Motor neuron (in vitro differentiated cells): ENCODE data around the gene PDGFA. TPM values are rescaled to one million over a fixed set of nuclear protein-coding genes. Genes with fewer than 3 reads are reported as not detected.
A peak's percentile ranks its signal among the peaks of the same experiment; 100 is the strongest.
"Not testable (repeated sequence)": the region's sequence is repeated elsewhere in the genome, so short reads cannot be mapped to it uniquely, and the experiment has no call there.

Experiments
- ATAC-seq, 8 experiments: fragments of 200-7000 bp; cut with Tn5 transposase; replicated peaks in 6 of 8; 2 replicates each; pipeline ENCODE4 v1.8.0; 2021; ENCODE audit warnings: mild to moderate bottlenecking in 8 of 8, moderate library complexity in 8 of 8
- H3K27ac ChIP-seq, 2 donors: fragments of 250-450 bp; sonication (Bioruptor Pico); 2 replicates each; pipeline ENCODE4 v1.9.0; 2021; ENCODE audit warnings: antibody characterized with exemption in 2 of 2, mild to moderate bottlenecking in 2 of 2, moderate library complexity in 1 of 2
- H3K4me1 ChIP-seq, 2 donors: fragments of 250-450 bp; sonication (Bioruptor Pico); replicated peaks in 1 of 2; 2 replicates each; pipeline ENCODE4 v1.6.1; 2021; ENCODE audit warnings: antibody characterized with exemption in 2 of 2, mild to moderate bottlenecking in 2 of 2, moderate library complexity in 1 of 2
- H3K4me3 ChIP-seq, 5 donors: fragments of 250-450 bp; sonication (Bioruptor Pico); 2 replicates each; pipeline ENCODE4 v1.9.0; 2021; ENCODE audit warnings: antibody characterized with exemption in 5 of 5, mild to moderate bottlenecking in 5 of 5, moderate library complexity in 4 of 5
- WGBS, 10 experiments: fragments of 450-650 bp; shearing (Covaris generic); methylation state at CpG; one replicate each; pipeline ENCODE4 v1.0.0; 2022; 5-methylcytosine and 5-hydroxymethylcytosine counted together
- in situ Hi-C, 9 experiments: fragments of 400-800 bp; cut with MboI; loops; one replicate each; pipeline ENCODE4 v1.15.0; 2021; ENCODE audit warnings: low sequenced_read_pairs in 9 of 9, low pct_unique_long_range_greater_than_20kb in 2 of 9; ENCODE audit not compliant: unreplicated experiment in 9 of 9
- total RNA-seq, 8 experiments: library from RNA; unstranded; fragments of 300-600 nt; gene quantifications; 2 replicates each; pipeline versions ENCODE4 v1.2.3 to v1.2.4, GENCODE V29; 2022

PDGFA gene
- total RNA-seq, 8 experiments from 2014 or later = 0.87 to 25.1 (median 1.9) TPM

DNA sequence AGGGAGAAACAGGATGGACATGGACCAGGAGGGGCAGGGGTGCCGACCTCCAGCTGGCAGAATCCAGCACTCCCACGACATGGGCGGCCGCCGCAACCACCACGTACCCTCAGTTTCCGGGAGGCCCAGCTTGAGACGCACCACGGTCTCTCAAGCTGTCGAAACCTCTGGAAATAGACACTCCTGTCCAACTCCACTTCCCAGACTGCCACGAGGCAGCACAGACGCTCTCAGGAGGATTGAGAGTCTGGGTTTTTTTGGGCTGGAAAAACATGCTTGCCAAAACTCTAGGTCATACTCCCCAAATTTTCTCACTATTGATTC, 37.9 kb upstream of the PDGFA start:
- no peak for ATAC-seq
- 96 to 100% methylated on average over 1 to 10 of the region's 12 CpGs; no CpG with 5 or more reads in 8 of the 10 experiments for WGBS, 10 experiments
- no peak overlapping the region for H3K27ac ChIP-seq
- in situ Hi-C loops = no loop called here
- H3K4me1 ChIP-seq = peaks cover 3 to 7% of the 10 kb centered on the region in 2 donors
- no peak overlapping the region for H3K4me3 ChIP-seq

DNA sequence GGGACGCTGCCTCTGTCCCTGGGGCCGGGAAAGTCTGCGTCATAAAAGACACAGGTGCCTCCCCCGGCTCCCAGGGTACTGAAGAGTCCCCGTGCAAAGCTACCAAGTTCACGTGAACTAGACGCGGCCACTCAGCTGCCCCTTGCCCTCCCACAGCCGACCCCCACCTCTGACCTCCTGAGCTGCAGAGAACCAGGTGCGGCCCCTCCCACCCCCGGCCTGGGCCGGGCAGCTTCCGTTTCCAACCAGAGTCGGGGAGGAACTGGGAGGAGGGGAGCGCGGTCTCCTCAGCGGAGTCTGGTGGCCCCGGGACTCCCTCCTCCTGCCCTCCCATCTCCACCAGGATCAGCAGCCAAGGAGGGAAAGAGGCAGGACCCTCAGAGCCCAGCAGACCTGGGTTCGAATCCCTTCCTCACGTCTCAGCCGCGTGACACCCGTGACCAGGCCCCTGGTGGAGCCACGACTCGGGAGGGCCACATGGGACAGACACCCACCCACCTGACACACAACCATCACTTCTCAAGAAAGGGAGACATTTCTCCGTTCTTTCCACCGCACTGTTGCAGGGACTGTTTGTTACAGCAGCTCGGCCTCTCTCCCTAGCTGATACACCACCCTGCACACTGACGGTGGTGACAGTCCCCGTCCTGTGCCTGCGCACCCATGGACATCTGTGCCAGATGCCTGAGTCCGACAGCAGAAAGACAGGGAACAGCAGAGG, 37.4 kb upstream of the PDGFA start:
- H3K4me1 ChIP-seq = peaks cover 3 to 7% of the 10 kb centered on the region in 2 donors
- no peak for ATAC-seq
- WGBS, 10 experiments = 80 to 100% (median 95%) methylated on average over 2 to 7 of the region's 32 CpGs; no CpG with 5 or more reads in 7 of the 10 experiments
- in situ Hi-C loops = no loop called here
- no peak overlapping the region for H3K27ac ChIP-seq
- no peak overlapping the region for H3K4me3 ChIP-seq

DNA sequence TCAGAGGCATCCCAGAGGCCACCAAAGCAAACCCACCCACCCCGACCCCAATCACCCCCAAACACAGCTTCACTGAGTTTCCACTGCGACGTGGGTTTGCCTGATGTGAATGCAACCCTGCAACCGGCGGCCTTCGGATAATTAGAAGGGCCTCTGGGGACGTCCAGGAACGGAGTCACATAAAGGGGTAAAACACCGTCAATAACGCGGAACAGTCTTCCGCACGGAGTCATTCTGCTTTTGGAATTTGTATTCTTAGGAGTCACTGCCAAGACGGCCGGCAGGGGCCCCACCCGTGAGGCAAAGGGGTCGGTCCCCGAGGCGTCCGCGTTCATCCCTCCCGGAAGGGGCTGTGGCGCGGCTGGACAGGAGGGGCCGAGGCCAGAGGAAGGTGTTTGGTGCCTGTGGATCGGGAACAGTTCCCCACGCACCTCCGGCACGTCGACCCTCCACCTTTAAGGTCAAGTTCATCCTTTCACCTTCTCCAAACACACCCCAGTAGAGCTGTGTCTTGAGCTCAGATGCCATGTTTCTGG, 36.7 kb upstream of the PDGFA start:
- ATAC-seq = peak in 1 of 8 experiments; percentile 16
- Histone ChIP-seq H3K27ac (no peak overlapping the region), H3K4me1 (peaks cover 3 to 7% of the 10 kb centered on the region in 2 donors), H3K4me3 (no peak overlapping the region)
- 29 to 86% (median 47%) methylated on average over 4 to 8 of the region's 30 CpGs; no CpG with 5 or more reads in 6 of the 10 experiments for WGBS, 10 experiments
- in situ Hi-C loops = no loop called here

DNA sequence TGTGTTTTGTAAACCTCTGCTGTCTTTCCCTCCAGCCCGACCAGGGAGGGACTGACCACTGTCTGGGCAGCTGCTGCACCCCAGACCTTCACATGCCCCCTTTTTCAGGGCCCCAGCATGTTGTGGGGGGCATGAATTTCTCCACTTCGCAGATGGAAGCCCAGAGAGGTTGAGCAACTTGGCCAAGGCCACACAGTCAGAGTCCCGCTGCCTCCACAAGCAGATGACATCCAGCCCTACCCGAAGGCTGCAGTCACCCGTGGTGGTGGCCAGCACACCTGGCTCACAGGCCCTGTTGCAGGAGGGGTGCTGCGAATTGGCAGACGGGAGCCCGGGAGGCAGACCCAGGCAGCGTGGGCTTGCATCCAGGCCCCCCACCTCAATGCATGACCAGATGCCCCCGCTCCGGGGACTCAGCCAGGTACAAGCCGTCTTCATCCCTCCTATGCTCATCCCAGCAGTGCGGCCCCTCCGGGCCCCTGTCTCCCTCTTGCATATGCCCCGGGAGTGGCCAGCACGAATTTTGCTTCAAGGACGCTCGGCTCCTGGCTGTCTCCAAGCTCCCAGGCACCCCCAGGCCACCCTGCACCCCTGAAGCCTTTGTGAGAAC, 36.0 kb upstream of the PDGFA start:
- ATAC-seq = no peak
- in situ Hi-C loops = no loop called here

DNA sequence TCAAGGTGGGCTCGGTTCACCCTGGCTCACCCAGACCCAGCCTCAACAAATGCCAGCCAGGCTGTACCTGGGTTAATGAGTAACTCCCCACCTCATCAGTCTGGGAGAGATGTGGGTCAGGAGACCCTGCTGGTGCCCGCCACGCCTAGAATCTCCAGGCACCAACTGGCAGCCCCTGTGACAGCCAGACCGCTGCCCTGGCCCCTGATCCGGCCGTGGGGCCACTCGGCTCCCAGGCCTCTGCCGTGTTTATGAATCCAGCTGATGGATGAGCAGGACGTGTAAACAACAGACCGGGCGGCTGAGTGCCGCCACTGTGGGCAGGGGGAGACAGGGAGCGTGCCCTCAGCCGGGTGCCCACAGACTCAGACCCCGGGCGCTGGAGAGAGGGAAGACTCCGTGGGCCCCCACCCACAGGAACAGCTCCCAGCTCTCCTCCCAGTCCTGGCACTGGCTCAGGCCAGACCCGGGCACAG, 34.0 kb upstream of the PDGFA start:
- ATAC-seq = peak in 1 of 8 experiments; percentile 17
- WGBS, 10 experiments = 80 to 92% (median 90%) methylated on average over 2 to 6 of the region's 18 CpGs; no CpG with 5 or more reads in 7 of the 10 experiments
- in situ Hi-C loops = no loop called here
- H3K4me3 ChIP-seq = no peak overlapping the region
- H3K4me1 ChIP-seq = peaks cover 3 to 7% of the 10 kb centered on the region in 2 donors
- no peak overlapping the region for H3K27ac ChIP-seq

More for the DNA sequence above, 36.0 kb upstream of the PDGFA start:
- Histone ChIP-seq H3K4me3 (no peak overlapping the region), H3K4me1 (peaks cover 3 to 7% of the 10 kb centered on the region in 2 donors), H3K27ac (no peak overlapping the region)
- WGBS, 10 experiments = 63 to 84% (median 68%) methylated on average over 2 to 7 of the region's 18 CpGs; no CpG with 5 or more reads in 6 of the 10 experiments

DNA sequence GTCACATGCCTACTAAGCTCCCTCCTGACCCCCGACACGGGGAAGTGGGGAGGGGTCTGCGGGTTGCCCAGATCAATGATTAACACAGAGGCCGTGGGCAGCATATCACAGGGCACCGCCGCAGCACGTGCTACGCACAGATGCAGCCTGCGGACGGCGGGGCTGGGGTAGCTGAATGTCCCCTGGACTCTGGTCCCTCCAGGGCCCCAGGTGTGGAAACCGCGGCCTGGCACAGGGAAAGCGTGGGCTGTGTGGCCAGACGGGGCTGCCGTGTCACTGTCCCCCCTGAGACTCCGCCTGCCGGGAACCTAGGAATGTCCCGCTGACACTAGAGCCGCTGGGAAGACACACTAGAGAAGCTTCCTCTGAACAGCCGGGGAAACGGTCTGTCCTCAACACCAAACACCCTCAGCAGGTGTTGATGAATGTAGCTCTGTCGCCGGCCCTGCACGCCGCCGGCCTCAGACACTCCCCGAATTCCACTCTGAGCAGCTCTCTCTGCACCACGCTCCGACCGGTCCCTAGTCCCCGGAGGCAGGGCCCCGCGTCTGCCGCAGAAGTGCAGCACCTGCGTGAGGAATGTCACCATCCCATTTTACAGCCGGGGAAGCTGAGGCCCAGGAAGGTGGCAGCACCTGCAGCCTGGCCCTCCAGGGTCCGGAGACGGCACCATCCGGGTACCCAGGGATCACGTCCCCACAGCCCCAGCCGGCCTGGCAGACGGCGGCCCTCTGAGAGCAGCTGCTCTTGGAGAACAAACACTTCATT, 33.4 kb upstream of the PDGFA start:
- 80 to 100% (median 80%) methylated on average over 2 to 7 of the region's 44 CpGs; no CpG with 5 or more reads in 7 of the 10 experiments for WGBS, 10 experiments
- peaks cover 3 to 7% of the 10 kb centered on the region in 2 donors for H3K4me1 ChIP-seq
- no peak overlapping the region for H3K27ac ChIP-seq
- no peak overlapping the region for H3K4me3 ChIP-seq
- in situ Hi-C loops = no loop called here
- peak in 3 of 8 experiments; percentile 25 to 34 (median 26) for ATAC-seq

DNA sequence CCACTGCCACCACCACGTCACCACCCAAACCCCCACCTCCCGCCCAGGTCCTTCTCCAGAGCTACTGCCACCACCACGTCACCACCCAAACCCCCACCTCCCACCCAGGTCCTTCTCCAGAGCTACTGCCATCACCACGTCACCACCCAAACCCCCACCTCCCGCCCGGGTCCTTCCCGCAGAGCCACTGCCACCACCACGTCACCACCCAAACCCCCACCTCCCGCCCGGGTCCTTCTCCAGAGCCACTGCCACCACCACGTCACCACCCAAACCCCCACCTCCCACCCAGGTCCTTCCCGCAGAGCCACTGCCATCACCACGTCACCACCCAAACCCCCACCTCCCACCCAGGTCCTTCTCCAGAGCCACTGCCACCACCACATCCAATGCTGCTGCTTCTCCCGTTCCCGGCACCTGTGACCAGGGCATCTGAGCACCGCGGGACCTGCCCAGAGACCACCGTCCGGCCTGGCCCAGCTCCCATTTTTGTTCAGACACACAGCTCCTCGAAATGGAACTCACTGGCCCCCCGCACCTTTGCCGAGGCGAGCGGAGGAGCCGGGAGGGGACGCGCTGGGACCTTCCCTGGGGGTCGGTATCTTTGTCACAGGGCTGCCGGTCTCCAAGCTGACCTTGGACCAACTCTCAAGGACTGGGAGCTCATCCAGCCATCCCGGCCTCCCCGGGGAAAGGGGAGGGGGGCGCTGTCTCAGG, 32.7 kb upstream of the PDGFA start:
- no CpG with 5 or more reads among the region's 32 CpGs for WGBS, 10 experiments
- H3K4me3 ChIP-seq, ATAC-seq, in situ Hi-C loops, H3K4me1 ChIP-seq, H3K27ac ChIP-seq: not testable (repeated sequence)

DNA sequence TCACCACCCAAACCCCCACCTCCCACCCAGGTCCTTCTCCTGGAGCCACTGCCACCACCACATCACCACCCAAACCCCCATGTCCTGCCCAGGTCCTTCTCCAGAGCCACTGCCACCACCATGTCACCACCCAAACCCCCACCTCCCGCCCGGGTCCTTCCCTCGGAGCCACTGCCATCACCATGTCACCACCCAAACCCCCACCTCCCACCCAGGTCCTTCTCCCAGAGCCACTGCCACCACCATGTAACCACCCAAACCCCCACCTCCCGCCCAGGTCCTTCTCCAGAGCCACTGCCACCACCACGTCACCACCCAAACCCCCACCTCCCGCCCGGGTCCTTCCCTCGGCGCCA, 31.9 kb upstream of the PDGFA start:
- ATAC-seq, H3K27ac ChIP-seq, H3K4me3 ChIP-seq, in situ Hi-C loops, H3K4me1 ChIP-seq: not testable (repeated sequence)
- WGBS, 10 experiments = no CpG with 5 or more reads among the region's 9 CpGs

DNA sequence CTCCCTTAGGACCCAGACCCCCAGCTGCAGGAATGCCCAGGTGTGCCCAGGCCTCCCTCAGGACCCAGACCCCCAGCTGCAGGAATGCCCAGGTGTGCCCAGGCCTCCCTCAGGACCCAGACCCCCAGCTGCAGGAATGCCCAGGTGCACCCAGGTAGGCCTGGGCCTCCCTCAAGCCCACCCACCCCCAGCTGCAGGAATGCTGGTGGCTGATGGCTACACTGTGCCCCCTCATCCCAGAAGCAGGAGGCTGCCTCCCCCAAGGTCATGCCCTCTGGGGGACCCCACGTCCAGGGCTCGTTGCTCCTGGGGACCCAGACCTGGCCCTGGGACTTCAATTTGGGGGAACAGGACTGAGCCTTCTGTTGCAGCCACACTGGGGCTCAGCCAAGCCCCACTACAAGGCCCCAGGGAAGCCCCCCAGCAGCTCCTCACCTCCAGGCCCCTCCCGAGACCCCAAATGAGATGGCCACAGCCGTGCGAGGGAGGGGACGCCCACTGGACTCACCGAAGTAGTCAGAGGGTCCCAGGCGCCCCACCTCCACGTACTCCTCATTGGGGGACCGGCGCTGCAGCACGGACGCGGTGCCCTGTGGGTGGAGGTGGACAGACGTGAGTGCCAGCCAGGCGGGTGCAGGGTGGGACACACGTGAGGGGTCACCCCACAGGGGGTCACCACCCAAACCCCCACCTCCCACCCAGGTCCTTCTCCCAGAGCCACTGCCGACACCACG, 31.4 kb upstream of the PDGFA start:
- in situ Hi-C loops = no loop called here
- Histone ChIP-seq H3K4me1 (peaks cover 2 to 3% of the 10 kb centered on the region in 2 donors), H3K4me3 (no peak overlapping the region), H3K27ac (no peak overlapping the region)
- no peak for ATAC-seq
- WGBS, 10 experiments = no CpG with 5 or more reads among the region's 19 CpGs

DNA sequence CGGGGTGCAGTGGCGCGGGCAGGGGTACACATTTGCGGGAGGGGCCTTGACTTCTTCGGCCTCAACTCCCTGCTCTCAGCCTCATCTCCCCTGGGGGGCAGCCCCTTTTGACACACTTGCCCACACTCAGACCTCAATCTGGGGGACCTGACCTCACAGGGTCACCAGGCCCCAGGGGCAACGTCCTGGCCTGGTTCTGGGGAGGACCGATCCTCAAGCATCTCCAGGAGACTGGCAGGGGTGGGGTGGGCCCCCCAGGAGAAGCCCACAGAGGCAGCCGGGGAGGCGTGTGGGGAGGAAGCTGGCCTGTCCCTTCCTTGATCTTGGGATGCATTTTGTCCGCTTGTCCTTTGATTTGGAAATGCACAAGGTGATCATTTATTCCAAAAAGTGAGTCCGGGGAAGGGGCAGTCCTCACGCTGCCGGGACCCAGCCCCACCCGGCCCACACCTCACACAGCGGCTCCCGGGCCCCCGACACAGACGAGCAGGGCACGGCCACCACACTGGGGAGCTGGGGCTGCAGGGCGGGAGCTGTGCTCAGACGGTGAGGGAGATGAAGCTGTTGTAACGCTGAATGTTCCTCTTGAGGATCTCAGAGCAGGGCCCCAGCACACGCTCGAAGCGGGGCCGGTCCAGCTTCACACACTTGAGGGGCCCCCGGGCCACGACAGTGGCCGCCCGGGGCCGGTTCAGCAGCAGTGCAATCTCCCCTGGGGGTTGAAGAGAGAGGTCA, 30.4 kb upstream of the PDGFA start:
- H3K4me1 ChIP-seq = peaks cover 0 to 3% of the 10 kb centered on the region in 2 donors
- ATAC-seq = no peak
- WGBS, 10 experiments = 84 to 100% (median 97%) methylated on average over 5 to 6 of the region's 31 CpGs; no CpG with 5 or more reads in 7 of the 10 experiments
- H3K4me3 ChIP-seq = no peak overlapping the region
- in situ Hi-C loops = loop anchor here in 1 of 9 experiments (25.0 kb wide), 1 partner anchor 162 kb away; no protein-coding TSS in a partner anchor
- no peak overlapping the region for H3K27ac ChIP-seq

DNA sequence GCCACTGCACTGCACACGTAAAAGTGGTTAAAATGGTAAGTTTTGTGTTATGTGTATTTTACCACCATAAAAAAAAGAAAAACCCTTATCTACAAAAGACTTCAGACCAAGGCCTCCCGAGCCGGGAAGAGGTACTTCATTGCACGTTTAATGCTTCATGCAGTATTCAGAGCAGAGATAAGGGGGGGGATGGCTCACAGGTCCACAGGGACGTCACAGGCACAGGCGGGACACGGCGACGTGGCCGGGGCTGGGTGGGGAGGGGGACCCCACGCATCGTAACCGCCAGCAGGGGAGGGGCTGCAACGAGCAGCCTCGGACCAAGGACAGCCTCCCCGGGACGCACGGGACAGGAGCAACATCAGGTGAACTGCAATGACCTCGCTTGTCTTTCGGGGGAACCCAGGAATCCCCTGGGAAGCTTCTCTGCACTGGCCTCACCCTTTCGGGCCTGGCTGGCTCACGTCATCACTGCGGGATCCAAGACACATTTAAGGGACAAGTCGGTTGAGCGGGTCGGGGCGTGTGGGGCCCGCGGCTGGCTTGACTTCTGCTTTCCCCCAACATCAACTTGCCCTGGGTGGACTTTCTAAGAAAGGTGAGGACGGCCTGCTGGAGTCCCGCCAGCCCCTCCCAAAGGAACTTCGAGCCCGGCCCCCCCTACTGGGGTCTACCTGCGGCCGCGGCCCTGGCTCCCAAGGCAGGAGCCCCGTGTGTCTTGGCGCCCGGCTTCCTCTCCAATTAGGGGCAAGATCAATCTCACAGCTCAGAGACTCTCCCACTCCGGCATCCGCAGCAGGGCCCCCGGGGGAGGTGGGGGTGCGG, 29.6 kb upstream of the PDGFA start:
- Histone ChIP-seq H3K4me3 (no peak overlapping the region), H3K27ac (no peak overlapping the region), H3K4me1 (peaks cover 0 to 3% of the 10 kb centered on the region in 2 donors)
- in situ Hi-C loops = loop anchor here in 1 of 9 experiments (25.0 kb wide), 1 partner anchor 163 kb away; no protein-coding TSS in a partner anchor
- no peak for ATAC-seq
- 77 to 100% (median 87%) methylated on average over 1 to 8 of the region's 43 CpGs; no CpG with 5 or more reads in 3 of the 10 experiments for WGBS, 10 experiments
